OCI-LY1 (cell line): ENCODE measurements around the gene NXN.

Experiments
- H2AFZ ChIP-seq: fragments of 200-600 bp; sonication (generic), shearing (Covaris generic); 2 replicates; pipeline ENCODE4 v1.6.0; 2014; ENCODE audit warnings: antibody characterized with exemption, mild to moderate bottlenecking, low read length
- H3F3A ChIP-seq: fragments of 200-600 bp; sonication (generic), shearing (Covaris generic); 2 replicates; pipeline ENCODE4 v1.6.0; 2014; ENCODE audit warnings: mild to moderate bottlenecking, antibody characterized with exemption, low read length, moderate library complexity; ENCODE audit not compliant: insufficient read depth
- H3K27ac ChIP-seq: fragments of 200-600 bp; sonication (generic); 2 replicates; pipeline ENCODE4 v1.5.1; 2014; ENCODE audit warnings: low read length, mixed run types, mild to moderate bottlenecking, low read depth; ENCODE audit not compliant: poor library complexity, severe bottlenecking
- H3K27me3 ChIP-seq: fragments of 200-600 bp; sonication (generic); 2 replicates; pipeline ENCODE4 v1.6.0; 2014; ENCODE audit warnings: antibody characterized with exemption, mild to moderate bottlenecking, low read length, moderate library complexity; ENCODE audit not compliant: insufficient read depth
- H3K36me3 ChIP-seq: fragments of 200-600 bp; sonication (generic); 2 replicates; pipeline ENCODE4 v1.6.1; 2014; ENCODE audit warnings: mild to moderate bottlenecking, antibody characterized with exemption, low read length, moderate library complexity, mixed read lengths; ENCODE audit not compliant: insufficient read depth
- H3K4me1 ChIP-seq: fragments of 200-600 bp; sonication (generic); 2 replicates; pipeline ENCODE4 v1.5.1; 2014; ENCODE audit warnings: mild to moderate bottlenecking, low read length, moderate library complexity; ENCODE audit not compliant: insufficient read depth, severe bottlenecking
- H3K4me2 ChIP-seq: fragments of 200-600 bp; sonication (generic), shearing (Covaris generic); 2 replicates; pipeline ENCODE4 v1.6.1; 2014; ENCODE audit warnings: low read length
- H3K4me3 ChIP-seq: fragments of 200-600 bp; sonication (generic); 2 replicates; pipeline ENCODE4 v1.5.1; 2014; ENCODE audit warnings: low read length, low read depth, mild to moderate bottlenecking, mixed read lengths; ENCODE audit not compliant: poor library complexity, severe bottlenecking
- H3K79me2 ChIP-seq: fragments of 200-600 bp; shearing (Covaris generic); 2 replicates; pipeline ENCODE4 v1.6.1; 2016; ENCODE audit warnings: mixed run types, low read length, mixed read lengths; ENCODE audit not compliant: insufficient read depth
- H3K9ac ChIP-seq: fragments of 200-600 bp; sonication (generic), shearing (Covaris generic); 2 replicates; pipeline ENCODE4 v1.6.1; 2014; ENCODE audit warnings: mild to moderate bottlenecking, low read length, mixed read lengths
- H3K9me2 ChIP-seq: fragments of 200-600 bp; sonication (generic), shearing (Covaris generic); 2 replicates; pipeline ENCODE4 v1.6.1; 2014; ENCODE audit warnings: low read depth, mild to moderate bottlenecking, low read length, mixed read lengths
- H3K9me3 ChIP-seq: fragments of 200-600 bp; shearing (Covaris generic); 2 replicates; pipeline ENCODE4 v1.6.1; 2014; ENCODE audit warnings: low read length, mixed read lengths
- H4K20me1 ChIP-seq: fragments of 200-600 bp; sonication (generic), shearing (Covaris generic); 2 replicates; pipeline ENCODE4 v1.6.0; 2016; ENCODE audit warnings: mild to moderate bottlenecking, low read length; ENCODE audit not compliant: insufficient read depth
- EZH2 ChIP-seq: fragments of 200-600 bp; sonication (generic), shearing (Covaris generic); IDR thresholded peaks from 2 replicates; pipeline ENCODE4 v1.8.0; 2017; ENCODE audit warnings: borderline replicate concordance, mixed run types, mild to moderate bottlenecking, antibody characterized with exemption, low read length, moderate library complexity, mixed read lengths
- TF ChIP-seq, protein P1 (sequence below): fragments of 200-600 bp; sonication (generic), shearing (Covaris generic); IDR thresholded peaks from 2 replicates; pipeline ENCODE4 v1.5.1; 2017; ENCODE audit warnings: mild to moderate bottlenecking, antibody characterized with exemption, low read length, moderate library complexity, mixed read lengths

The NXN gene

DNA sequence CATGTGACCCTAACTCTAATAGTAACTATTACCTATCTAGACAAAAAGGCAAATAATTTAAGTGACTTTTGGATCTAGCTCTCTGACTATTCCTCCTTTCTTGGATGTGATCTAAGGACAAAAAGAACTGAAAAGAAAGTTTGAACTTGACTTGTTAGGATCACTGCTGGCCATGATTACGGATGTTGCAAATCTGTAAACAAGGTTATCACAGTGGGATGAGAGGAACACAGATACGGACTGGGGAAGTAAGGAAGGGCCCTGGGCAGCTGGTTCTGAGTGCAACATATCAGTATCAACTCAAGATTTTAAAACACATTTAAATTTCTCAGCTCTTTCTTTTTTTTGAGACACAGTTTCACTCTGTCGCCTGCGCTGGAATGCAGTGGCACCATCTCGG lies 118.8 kb downstream of the NXN start:
- Histone ChIP-seq H3K4me2 (no peak overlapping the region), H3K36me3 (no peaks in the 10 kb centered on the region), H4K20me1 (no peaks in the 10 kb centered on the region), H2AFZ (no peak overlapping the region), H3K4me1 (peaks cover 20% of the 10 kb centered on the region), H3K9me2 (no peaks in the 10 kb centered on the region), H3K79me2 (no peaks in the 10 kb centered on the region), H3K9me3 (no peaks in the 10 kb centered on the region), H3K9ac (no peak overlapping the region), H3K27me3 (peaks cover 5% of the 10 kb centered on the region; the same call in 1 of the 2 replicates), H3F3A (no peaks in the 10 kb centered on the region), H3K27ac (no peak overlapping the region), H3K4me3 (no peak overlapping the region)
- no peak for TF ChIP-seq EZH2
- TF ChIP-seq, protein P1, sequence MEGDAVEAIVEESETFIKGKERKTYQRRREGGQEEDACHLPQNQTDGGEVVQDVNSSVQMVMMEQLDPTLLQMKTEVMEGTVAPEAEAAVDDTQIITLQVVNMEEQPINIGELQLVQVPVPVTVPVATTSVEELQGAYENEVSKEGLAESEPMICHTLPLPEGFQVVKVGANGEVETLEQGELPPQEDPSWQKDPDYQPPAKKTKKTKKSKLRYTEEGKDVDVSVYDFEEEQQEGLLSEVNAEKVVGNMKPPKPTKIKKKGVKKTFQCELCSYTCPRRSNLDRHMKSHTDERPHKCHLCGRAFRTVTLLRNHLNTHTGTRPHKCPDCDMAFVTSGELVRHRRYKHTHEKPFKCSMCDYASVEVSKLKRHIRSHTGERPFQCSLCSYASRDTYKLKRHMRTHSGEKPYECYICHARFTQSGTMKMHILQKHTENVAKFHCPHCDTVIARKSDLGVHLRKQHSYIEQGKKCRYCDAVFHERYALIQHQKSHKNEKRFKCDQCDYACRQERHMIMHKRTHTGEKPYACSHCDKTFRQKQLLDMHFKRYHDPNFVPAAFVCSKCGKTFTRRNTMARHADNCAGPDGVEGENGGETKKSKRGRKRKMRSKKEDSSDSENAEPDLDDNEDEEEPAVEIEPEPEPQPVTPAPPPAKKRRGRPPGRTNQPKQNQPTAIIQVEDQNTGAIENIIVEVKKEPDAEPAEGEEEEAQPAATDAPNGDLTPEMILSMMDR, result no peak

DNA sequence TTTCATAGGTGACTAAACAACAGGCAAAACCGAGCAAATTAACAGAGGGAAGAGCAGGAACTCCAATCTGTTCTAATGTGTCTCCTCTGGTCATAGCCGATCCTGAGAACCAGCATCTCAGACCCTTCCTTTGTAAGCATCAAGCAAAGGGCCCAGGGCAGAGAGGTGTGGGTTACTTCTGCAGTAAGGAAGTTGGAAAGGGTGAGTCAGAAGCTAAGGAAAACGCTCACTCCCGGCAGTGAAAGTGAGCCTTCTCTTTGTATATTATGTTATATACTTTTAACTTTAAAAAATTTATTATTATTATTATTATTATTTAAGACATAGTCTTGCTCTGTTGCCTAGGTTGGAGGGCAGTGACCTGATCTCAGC lies 119.8 kb downstream of the NXN start:
- Histone ChIP-seq H3F3A (no peaks in the 10 kb centered on the region), H3K9ac (no peak overlapping the region), H3K27me3 (peaks cover 3% of the 10 kb centered on the region; the same call in 1 of the 2 replicates), H4K20me1 (no peaks in the 10 kb centered on the region), H3K9me3 (no peaks in the 10 kb centered on the region), H3K4me3 (no peak overlapping the region), H3K36me3 (no peaks in the 10 kb centered on the region), H3K79me2 (no peaks in the 10 kb centered on the region), H3K4me1 (peaks cover 20% of the 10 kb centered on the region), H3K27ac (no peak overlapping the region), H3K4me2 (no peak overlapping the region), H2AFZ (no peak overlapping the region), H3K9me2 (no peaks in the 10 kb centered on the region)
- TF ChIP-seq, protein P1, result no peak
- TF ChIP-seq EZH2, result no peak

DNA sequence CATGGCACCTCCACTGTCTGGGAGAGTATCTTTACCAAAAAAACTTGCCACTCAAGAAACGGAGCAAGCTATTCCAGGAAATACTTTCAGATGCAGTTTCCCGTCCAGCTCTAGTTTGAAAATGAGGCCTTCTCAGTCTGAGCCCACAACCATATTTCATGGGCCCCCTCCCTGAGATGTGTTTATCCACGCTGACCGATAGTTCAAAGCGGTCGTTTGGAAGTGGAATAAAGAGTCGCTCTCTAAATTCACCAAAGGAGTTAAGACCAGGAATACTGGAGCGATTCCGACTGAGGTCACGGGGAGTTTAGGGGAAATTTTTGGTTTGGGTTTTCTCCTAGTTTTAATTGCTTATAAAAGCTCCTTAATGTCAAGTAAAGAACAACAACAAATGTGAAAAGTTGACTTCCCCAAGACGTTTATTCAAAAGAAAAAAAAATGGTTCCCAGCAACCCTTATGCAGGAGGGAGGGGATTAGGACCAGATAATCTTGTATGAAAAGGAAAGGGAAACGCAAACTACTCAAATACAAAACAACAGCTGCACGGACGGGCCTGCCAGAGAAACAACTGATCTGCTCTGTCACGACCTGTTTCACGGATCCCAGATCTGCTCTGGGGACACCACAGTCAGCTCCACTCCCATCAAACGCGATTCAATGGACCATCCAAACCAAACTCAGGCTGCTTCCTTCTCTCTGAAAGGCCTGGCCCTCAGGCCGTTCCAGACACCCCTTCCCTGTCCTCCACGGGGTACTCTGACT lies 120.3 kb downstream of the NXN start:
- no peak overlapping the region for H3K4me2 ChIP-seq
- H3K9me2 ChIP-seq, result no peaks in the 10 kb centered on the region
- H2AFZ ChIP-seq, result no peak overlapping the region
- H3K9ac ChIP-seq, result no peak overlapping the region
- no peak overlapping the region for H3K4me3 ChIP-seq
- H3F3A ChIP-seq, result no peaks in the 10 kb centered on the region
- H3K27me3 ChIP-seq, result no peaks in the 10 kb centered on the region
- no peaks in the 10 kb centered on the region for H3K9me3 ChIP-seq
- H3K79me2 ChIP-seq, result no peaks in the 10 kb centered on the region
- H3K4me1 ChIP-seq, result peaks cover 14% of the 10 kb centered on the region
- no peak overlapping the region for H3K27ac ChIP-seq
- TF ChIP-seq EZH2, result no peak
- TF ChIP-seq, protein P1, result no peak
- H4K20me1 ChIP-seq, result no peaks in the 10 kb centered on the region
- H3K36me3 ChIP-seq, result no peaks in the 10 kb centered on the region
